Suprapubic skin (tissue), 3 donors: Measurements from ENCODE around the gene OR13A1.

Source experiments
- CTCF ChIP-seq, 2 donors: fragments of 200-600 bp in 1 of 2; fragments of 450-650 bp in 1 of 2; sonication (generic) in 1 of 2; IDR thresholded peaks; one replicate each; pipeline ENCODE4 v1.5.1; 2016 to 2019; ENCODE audit warnings: antibody characterized with exemption in 2 of 2, mild to moderate bottlenecking in 1 of 2, moderate library complexity in 1 of 2
- POLR2AphosphoS5 ChIP-seq, 3 donors: sonication (generic); formaldehyde crosslinking; IDR thresholded peaks; one replicate each; pipeline ENCODE4 v1.6.1; 2017; ENCODE audit warnings: antibody characterized with exemption in 3 of 3

DNA sequence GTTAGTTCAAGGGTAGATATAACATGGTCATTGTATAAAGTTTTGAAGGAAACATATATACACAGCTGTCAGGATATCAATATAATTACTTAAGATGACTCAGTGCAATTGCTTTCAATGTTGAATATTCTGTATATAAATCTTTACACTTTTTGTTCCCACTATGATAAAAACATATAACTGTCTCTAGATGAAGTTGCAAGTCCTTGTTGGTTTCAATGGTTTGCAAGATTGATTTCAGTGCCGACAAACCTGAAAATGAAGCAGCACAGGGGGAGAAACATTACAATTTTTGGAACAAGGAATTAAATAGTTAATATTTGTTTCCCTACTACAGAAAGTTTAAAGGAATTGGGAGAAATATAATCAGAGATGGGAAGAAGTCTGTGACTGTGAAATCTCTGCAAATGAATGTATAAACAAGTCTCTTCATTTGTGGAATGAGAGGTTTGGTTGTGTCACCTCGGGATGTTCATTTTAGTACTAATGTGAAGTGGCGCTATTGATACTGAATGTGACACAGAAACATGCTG, 54.1 kb downstream of the OR13A1 start:
- TF ChIP-seq POLR2AphosphoS5 (IDR thresholded peaks at IDR 0.05) (no peak), CTCF (IDR thresholded peaks at IDR 0.05) (no peak)
